Neuronal stem cell (in vitro differentiated cells): Measurements from ENCODE around the gene PACS1.

Source experiments
- DNase-seq: peaks from one replicate; pipeline ENCODE4 v3.0.0-alpha.2; 2013; ENCODE audit warnings: low spot score
- H2AFZ ChIP-seq: one replicate; pipeline ENCODE4 v1.6.1; 2013; ENCODE audit warnings: mild to moderate bottlenecking, low read length, inconsistent platforms
- H2AK5ac ChIP-seq: 2 replicates; pipeline ENCODE4 v1.6.1; 2013; ENCODE audit warnings: low read depth, mild to moderate bottlenecking, inconsistent platforms, low read length, moderate library complexity, mixed read lengths
- H2BK120ac ChIP-seq: 2 replicates; pipeline ENCODE4 v1.6.1; 2013; ENCODE audit warnings: low read depth, mild to moderate bottlenecking, inconsistent platforms, low read length, moderate library complexity, mixed read lengths
- H2BK12ac ChIP-seq: one replicate; pipeline ENCODE4 v1.6.1; 2013; ENCODE audit warnings: low read length, inconsistent platforms
- H2BK15ac ChIP-seq: 2 replicates; pipeline ENCODE4 v1.6.1; 2013; ENCODE audit warnings: mild to moderate bottlenecking, low read length, inconsistent platforms, mixed read lengths
- H2BK5ac ChIP-seq: one replicate; pipeline ENCODE4 v1.6.1; 2013; ENCODE audit warnings: inconsistent platforms, mild to moderate bottlenecking, low read length, moderate library complexity
- H3K14ac ChIP-seq: one replicate; pipeline ENCODE4 v1.6.1; 2013; ENCODE audit warnings: low read length, inconsistent platforms
- H3K18ac ChIP-seq: 2 replicates; pipeline ENCODE4 v1.6.1; 2013; ENCODE audit warnings: low read length, inconsistent platforms
- H3K23ac ChIP-seq: 2 replicates; pipeline ENCODE4 v1.6.1; 2013; ENCODE audit warnings: low read depth, mild to moderate bottlenecking, mixed read lengths, low read length, inconsistent platforms; ENCODE audit not compliant: poor library complexity
- H3K27ac ChIP-seq: replicated peaks from 3 replicates; pipeline ENCODE4 v1.5.1; 2013; ENCODE audit warnings: low read length, inconsistent platforms
- H3K27me3 ChIP-seq, 3 experiments: 2 replicates each; pipeline ENCODE4 v1.6.1; 2013; ENCODE audit warnings: low read length in 3 of 3, mild to moderate bottlenecking in 2 of 3, inconsistent platforms in 1 of 3, low read depth in 1 of 3, mixed read lengths in 1 of 3, moderate library complexity in 1 of 3; ENCODE audit not compliant: control insufficient read depth in 3 of 3, insufficient read depth in 3 of 3
- H3K36me3 ChIP-seq, 2 donors: replicated peaks in 1 of 2; 2 replicates each; pipeline ENCODE4 v1.6.1; 2013; ENCODE audit warnings: low read length in 2 of 2; ENCODE audit not compliant: control insufficient read depth in 2 of 2, insufficient read depth in 2 of 2
- H3K4ac ChIP-seq: 2 replicates; pipeline ENCODE4 v1.6.1; 2013; ENCODE audit warnings: inconsistent platforms, mild to moderate bottlenecking, low read length, moderate library complexity
- H3K4me1 ChIP-seq, 2 donors: 1 replicate in 1 of 2; 2 replicates in 1 of 2; pipeline ENCODE4 v1.6.1; 2013; ENCODE audit warnings: low read length in 2 of 2, low read depth in 1 of 2; ENCODE audit not compliant: control insufficient read depth in 2 of 2, insufficient read depth in 1 of 2
- H3K4me2 ChIP-seq: one replicate; pipeline ENCODE4 v1.6.1; 2013; ENCODE audit warnings: mild to moderate bottlenecking, low read length, inconsistent platforms; ENCODE audit not compliant: insufficient read depth, poor library complexity, severe bottlenecking
- H3K4me3 ChIP-seq, 2 donors: 2 replicates each; pipeline ENCODE4 v1.5.1; 2013; ENCODE audit warnings: low read length in 2 of 2, mild to moderate bottlenecking in 2 of 2, inconsistent platforms in 1 of 2, moderate library complexity in 1 of 2
- H3K79me1 ChIP-seq: one replicate; pipeline ENCODE4 v1.6.1; 2013; ENCODE audit warnings: low read depth, mild to moderate bottlenecking, inconsistent platforms, low read length, moderate library complexity
- H3K9ac ChIP-seq: one replicate; pipeline ENCODE4 v1.6.1; 2013; ENCODE audit warnings: mild to moderate bottlenecking, low read depth, low read length, inconsistent platforms; ENCODE audit not compliant: poor library complexity
- H3K9me3 ChIP-seq, 2 donors: replicated peaks in 1 of 2; 2 replicates each; pipeline versions ENCODE3 to v1.6.1; 2013; ENCODE audit warnings: low read length in 2 of 2, mild to moderate bottlenecking in 2 of 2, inconsistent platforms in 1 of 2, low read depth in 1 of 2, mixed read lengths in 1 of 2, moderate library complexity in 1 of 2; ENCODE audit not compliant: control insufficient read depth in 2 of 2, insufficient read depth in 1 of 2
- H4K8ac ChIP-seq: one replicate; pipeline ENCODE4 v1.6.1; 2013; ENCODE audit warnings: low read depth, mild to moderate bottlenecking, inconsistent platforms, low read length, moderate library complexity
- H4K91ac ChIP-seq: one replicate; pipeline ENCODE4 v1.6.1; 2013; ENCODE audit warnings: low read length, low read depth, mild to moderate bottlenecking, inconsistent platforms; ENCODE audit not compliant: poor library complexity
- WGBS, 2 donors: extraction: QIAGEN DNeasy Blood & Tissue Kit; methylation state at CpG; one replicate each; pipeline ENCODE4 v1.1.7; 2013; ENCODE audit warnings: missing lambda C conversion rate in 2 of 2, mixed read lengths in 1 of 2; ENCODE audit not compliant: insufficient read length in 2 of 2, insufficient replicate concordance in 1 of 2; ENCODE audit errors: extremely low coverage in 2 of 2; 5-methylcytosine and 5-hydroxymethylcytosine counted together

PACS1 gene

GRCh38 chr11:66264914-66265313 is 194.8 kb downstream of the PACS1 start:
- no peak for DNase-seq

DNA sequence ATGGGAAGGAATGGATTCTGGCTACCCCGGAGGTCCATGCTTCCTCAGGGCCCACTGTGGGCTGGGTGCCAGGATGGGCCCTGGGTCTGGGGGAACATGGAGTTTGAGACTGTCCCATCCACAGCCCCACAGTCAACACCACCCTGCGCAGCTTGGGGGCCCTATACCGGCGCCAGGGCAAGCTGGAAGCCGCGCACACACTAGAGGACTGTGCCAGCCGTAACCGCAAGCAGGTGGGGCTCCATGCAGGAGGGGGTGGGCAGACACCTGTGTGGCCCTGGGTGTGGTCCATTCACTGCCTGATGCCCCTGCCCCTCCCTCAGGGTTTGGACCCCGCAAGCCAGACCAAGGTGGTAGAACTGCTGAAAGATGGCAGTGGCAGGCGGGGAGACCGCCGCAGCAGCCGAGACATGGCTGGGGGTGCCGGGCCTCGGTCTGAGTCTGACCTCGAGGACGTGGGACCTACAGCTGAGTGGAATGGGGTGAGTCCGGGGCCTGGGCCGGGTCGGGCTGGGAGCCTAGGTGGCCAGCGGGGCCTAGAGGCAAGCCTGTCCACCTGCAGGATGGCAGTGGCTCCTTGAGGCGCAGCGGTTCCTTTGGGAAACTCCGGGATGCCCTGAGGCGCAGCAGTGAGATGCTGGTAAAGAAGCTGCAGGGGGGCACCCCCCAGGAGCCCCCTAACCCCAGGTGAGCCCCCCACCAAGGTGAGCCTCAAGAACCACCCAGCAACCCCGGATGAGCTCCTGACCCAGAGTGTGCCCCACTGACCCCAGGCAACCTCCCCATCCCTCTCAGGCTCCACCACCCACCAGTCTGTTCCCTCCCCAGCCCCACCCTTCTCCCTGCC is 195.7 kb downstream of the PACS1 start:
- Histone ChIP-seq H2BK12ac (no peak overlapping the region), H3K79me1 (peaks cover 11% of the 10 kb centered on the region), H3K4ac (no peak overlapping the region), H2BK120ac (no peak overlapping the region), H2BK5ac (peak overlapping the region; percentile 66), H3K36me3 (peaks cover 58 to 68% of the 10 kb centered on the region in 2 donors), H3K27ac (no peak overlapping the region), H3K9me3 (no peaks in the 10 kb centered on the region), H3K14ac (no peak overlapping the region), H3K4me1 (peaks cover 6% of the 10 kb centered on the region in 2 donors), H3K4me3 (no peak overlapping the region), H3K23ac (no peak overlapping the region), H3K18ac (no peak overlapping the region), H4K91ac (no peak overlapping the region), H3K9ac (peak overlapping the region; percentile 44), H2AK5ac (no peak overlapping the region), H3K4me2 (no peak overlapping the region), H2BK15ac (no peak overlapping the region), H4K8ac (no peak overlapping the region), H3K27me3 (no peaks in the 10 kb centered on the region), H2AFZ (no peak overlapping the region)
- DNase-seq = no peak
- no CpG with 5 or more reads among the region's 26 CpGs for WGBS, 2 donors

More at GRCh38 chr11:66264914-66265313, 194.8 kb downstream of the PACS1 start:
- peaks cover 6% of the 10 kb centered on the region for H3K79me1 ChIP-seq
- no peak overlapping the region for H3K23ac ChIP-seq
- peaks cover 6% of the 10 kb centered on the region in 2 donors for H3K4me1 ChIP-seq
- no peak overlapping the region for H3K9ac ChIP-seq
- no peak overlapping the region for H4K91ac ChIP-seq
- no peak overlapping the region for H3K14ac ChIP-seq
- no peak overlapping the region for H3K4ac ChIP-seq
- peaks cover 60 to 66% of the 10 kb centered on the region in 2 donors for H3K36me3 ChIP-seq
- no peak overlapping the region for H2BK5ac ChIP-seq
- no peak overlapping the region for H2AK5ac ChIP-seq
- H3K4me3 ChIP-seq = no peak overlapping the region
- H3K9me3 ChIP-seq = peaks cover 0 to 2% of the 10 kb centered on the region in 2 donors
- no peak overlapping the region for H2AFZ ChIP-seq
- WGBS, 2 donors = no CpG with 5 or more reads among the region's 12 CpGs
- peaks cover 0 to 2% (median 0%) of the 10 kb centered on the region in 3 experiments for H3K27me3 ChIP-seq
- H3K18ac ChIP-seq = no peak overlapping the region
- no peak overlapping the region for H3K27ac ChIP-seq
- no peak overlapping the region for H4K8ac ChIP-seq
- H2BK15ac ChIP-seq = no peak overlapping the region
- H2BK12ac ChIP-seq = no peak overlapping the region
- no peak overlapping the region for H3K4me2 ChIP-seq
- H2BK120ac ChIP-seq = no peak overlapping the region

DNA sequence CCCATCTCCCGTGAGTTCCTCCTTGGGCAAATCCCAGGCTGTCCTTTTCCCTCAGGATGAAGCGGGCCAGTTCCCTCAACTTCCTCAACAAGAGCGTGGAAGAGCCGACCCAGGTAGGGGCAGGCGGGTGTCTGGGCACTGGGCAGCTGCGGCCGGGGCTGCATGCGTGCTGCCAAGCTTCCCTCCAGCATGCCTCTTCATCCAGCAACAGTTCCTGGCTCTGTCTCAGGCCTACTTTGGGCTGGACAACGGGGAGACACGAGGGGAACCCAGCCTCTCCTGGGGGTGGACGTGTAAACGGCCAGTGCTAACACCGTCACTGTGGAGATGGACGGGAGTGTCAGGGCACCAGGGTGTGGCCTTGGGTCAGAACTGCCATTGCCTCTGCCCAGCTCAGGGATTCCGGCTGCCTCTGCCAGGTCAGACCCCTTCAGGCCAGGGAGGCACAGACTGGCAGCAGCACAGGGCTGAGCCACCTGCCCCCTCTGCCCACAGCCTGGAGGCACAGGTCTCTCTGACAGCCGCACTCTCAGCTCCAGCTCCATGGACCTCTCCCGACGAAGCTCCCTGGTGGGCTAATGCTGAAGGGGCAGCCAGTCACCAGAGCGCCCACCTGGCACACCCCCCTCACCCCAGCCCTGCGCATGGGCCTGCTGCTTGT is 196.4 kb downstream of the PACS1 start:
- Histone ChIP-seq H2BK12ac (peak overlapping the region; percentile 1), H3K27ac (no peak overlapping the region), H3K4me2 (no peak overlapping the region), H3K36me3 (peaks cover 51 to 64% of the 10 kb centered on the region in 2 donors), H2AK5ac (peak overlapping the region; percentile 47), H3K79me1 (peaks cover 11% of the 10 kb centered on the region), H3K9ac (peak overlapping the region; percentile 64), H2BK15ac (peak overlapping the region; percentile 83), H4K8ac (peak overlapping the region; percentile 65), H2BK120ac (no peak overlapping the region), H3K14ac (peak overlapping the region; percentile 14), H3K4ac (no peak overlapping the region), H2AFZ (no peak overlapping the region), H3K18ac (peak overlapping the region; percentile 48), H3K4me3 (peak overlapping the region; percentile 12 to 87), H3K27me3 (no peaks in the 10 kb centered on the region), H3K4me1 (peaks cover 6% of the 10 kb centered on the region in 2 donors), H3K9me3 (no peaks in the 10 kb centered on the region), H4K91ac (no peak overlapping the region), H3K23ac (peak overlapping the region; percentile 73), H2BK5ac (no peak overlapping the region)
- no CpG with 5 or more reads among the region's 20 CpGs for WGBS, 2 donors
- no peak for DNase-seq

DNA sequence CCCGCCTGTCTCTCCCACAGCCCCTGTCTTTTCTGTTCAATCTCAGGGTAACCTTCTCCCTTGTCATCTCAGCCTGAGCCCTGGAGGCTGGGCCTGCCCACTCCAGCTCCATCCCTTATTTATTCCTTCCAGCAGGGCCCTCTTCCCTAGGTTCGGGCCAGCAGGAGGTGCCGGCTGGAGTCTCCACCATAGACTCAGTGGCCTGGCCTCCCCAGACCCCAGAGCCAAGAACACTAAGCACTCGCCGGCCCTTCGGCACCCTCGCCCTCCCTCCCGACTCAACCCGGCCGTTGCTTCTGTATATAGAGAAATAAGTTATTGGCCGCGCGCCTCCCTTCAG is 196.9 kb downstream of the PACS1 start:
- Histone ChIP-seq H2BK120ac (no peak overlapping the region), H3K27me3 (no peaks in the 10 kb centered on the region), H3K4me3 (peak overlapping the region; percentile 75 to 87), H2BK5ac (no peak overlapping the region), H3K4me1 (peaks cover 6% of the 10 kb centered on the region in 2 donors), H3K79me1 (peaks cover 11% of the 10 kb centered on the region), H3K36me3 (peaks cover 51 to 64% of the 10 kb centered on the region in 2 donors), H2BK15ac (peak overlapping the region; percentile 83), H3K4ac (no peak overlapping the region), H4K8ac (no peak overlapping the region), H3K4me2 (peak overlapping the region; percentile 74), H3K23ac (peak overlapping the region; percentile 91), H2AFZ (peak overlapping the region; percentile 86), H3K9me3 (no peaks in the 10 kb centered on the region), H3K9ac (peak overlapping the region; percentile 63), H3K18ac (peak overlapping the region; percentile 15), H4K91ac (no peak overlapping the region), H3K27ac (peak overlapping the region; percentile 59), H3K14ac (peak overlapping the region; percentile 38), H2AK5ac (peak overlapping the region; percentile 47), H2BK12ac (no peak overlapping the region)
- no peak for DNase-seq
- no CpG with 5 or more reads among the region's 13 CpGs for WGBS, 2 donors
